Adrenal gland (tissue), 5 donors: ENCODE measurements around the gene NREP.

ENCODE experiments used
- CTCF ChIP-seq, 6 experiments: fragments of 450-650 bp in 4 of 6; fragments of 200-600 bp in 2 of 6; sonication (generic) in 1 of 6; IDR thresholded peaks; 1 replicate in 5 of 6; 2 replicates in 1 of 6; pipeline versions ENCODE4 v1.5.1 to v1.8.0; 2016 to 2021; ENCODE audit warnings: antibody characterized with exemption in 6 of 6, mild to moderate bottlenecking in 2 of 6, moderate library complexity in 1 of 6
- POLR2A ChIP-seq, 2 donors: fragments of 450-650 bp; IDR thresholded peaks; one replicate each; pipeline ENCODE4 v1.6.1; 2017; ENCODE audit warnings: antibody characterized with exemption in 2 of 2, mild to moderate bottlenecking in 2 of 2, moderate library complexity in 1 of 2
- donor health status: DM: no; HTN: no; CAD: no.

- TF ChIP-seq POLR2A (IDR thresholded peaks at IDR 0.05): no peak
- no peak for TF ChIP-seq CTCF (IDR thresholded peaks at IDR 0.05)
Measured at GRCh38 chr5:111787006-111787405, 30.0 kb upstream of the NREP start.
